Measurements from ENCODE around the gene EFCAB6. TPM values are rescaled to one million over a fixed set of nuclear protein-coding genes. Genes with fewer than 3 reads are reported as not detected.

The EFCAB6 gene
- total and polyA plus RNA-seq, 8 donors = 2.0 to 5.5 (median 3.5) TPM

DNA sequence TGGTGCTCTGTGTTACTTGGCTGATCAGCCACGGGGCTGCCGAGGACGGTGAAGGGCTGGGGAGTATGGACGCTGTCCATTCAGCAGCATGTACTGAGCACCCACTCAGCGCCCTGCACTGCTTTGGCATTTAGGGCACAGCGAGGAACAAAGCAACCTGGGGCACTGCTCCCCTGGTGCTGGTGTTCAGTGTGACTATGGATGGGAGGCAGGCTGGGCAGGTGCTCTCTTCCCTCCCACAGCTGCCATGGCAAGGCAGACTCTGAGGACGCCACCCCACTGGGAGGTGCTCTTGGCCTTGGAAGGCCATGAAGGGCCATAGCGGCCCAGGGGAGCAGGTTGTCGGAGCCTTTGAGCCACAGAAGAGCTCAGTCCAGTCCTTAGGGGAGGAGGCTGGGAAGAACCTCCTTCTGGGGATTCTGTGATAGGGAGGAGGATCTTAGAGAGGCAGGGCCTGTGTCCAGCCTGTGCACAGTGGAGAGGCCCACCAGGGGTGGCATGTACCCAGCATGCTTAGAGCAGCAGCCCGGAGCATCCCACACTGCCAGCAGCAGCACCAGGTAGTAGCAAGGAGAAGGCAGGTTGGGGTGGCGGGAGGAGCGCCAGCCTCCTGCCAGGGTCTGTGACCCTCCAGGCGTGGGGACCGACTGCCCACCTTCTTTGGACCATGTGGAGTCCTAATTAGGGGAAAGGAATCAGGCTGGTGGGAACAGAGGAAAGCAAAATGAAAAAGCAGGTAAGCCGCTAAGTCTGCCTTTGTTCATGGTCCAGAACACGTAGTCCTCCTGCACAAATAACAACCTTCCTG is 258.4 kb downstream of the EFCAB6 start:
- Histone ChIP-seq H3K27me3 (no peaks in the 10 kb centered on the region), H3K36me3 (no peaks in the 10 kb centered on the region), H3K4me3 (no peak overlapping the region), H3K4me1 (no peaks in the 10 kb centered on the region), H3K27ac (no peak overlapping the region), H3K9me3 (peaks cover 0 to 10% of the 10 kb centered on the region in 2 donors)
- ATAC-seq (no peak), DNase-seq (no peak)
- intact Hi-C loops (cut with DNase I) = no loop called here
- TF ChIP-seq, protein P1, sequence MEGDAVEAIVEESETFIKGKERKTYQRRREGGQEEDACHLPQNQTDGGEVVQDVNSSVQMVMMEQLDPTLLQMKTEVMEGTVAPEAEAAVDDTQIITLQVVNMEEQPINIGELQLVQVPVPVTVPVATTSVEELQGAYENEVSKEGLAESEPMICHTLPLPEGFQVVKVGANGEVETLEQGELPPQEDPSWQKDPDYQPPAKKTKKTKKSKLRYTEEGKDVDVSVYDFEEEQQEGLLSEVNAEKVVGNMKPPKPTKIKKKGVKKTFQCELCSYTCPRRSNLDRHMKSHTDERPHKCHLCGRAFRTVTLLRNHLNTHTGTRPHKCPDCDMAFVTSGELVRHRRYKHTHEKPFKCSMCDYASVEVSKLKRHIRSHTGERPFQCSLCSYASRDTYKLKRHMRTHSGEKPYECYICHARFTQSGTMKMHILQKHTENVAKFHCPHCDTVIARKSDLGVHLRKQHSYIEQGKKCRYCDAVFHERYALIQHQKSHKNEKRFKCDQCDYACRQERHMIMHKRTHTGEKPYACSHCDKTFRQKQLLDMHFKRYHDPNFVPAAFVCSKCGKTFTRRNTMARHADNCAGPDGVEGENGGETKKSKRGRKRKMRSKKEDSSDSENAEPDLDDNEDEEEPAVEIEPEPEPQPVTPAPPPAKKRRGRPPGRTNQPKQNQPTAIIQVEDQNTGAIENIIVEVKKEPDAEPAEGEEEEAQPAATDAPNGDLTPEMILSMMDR (IDR thresholded peaks at IDR 0.05) = no peak

DNA sequence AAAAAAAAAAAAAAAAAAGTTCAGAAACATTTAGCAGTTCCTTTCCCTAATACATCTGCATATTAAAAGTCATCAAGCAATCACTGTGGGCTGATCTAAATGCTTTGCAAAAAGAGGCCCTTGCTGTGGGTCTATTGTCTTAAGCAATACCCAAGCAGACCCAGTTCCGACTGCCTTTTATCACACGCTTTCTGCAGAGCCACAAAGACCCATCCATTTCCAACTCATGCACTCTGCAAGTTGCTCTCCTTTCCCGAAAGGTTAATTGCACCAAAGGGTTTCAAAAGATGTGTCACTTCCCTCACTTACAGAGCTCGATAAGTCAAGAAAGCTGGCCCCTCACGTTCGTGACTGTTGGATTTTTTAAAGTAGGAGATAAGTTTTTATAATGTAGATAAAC is 261.4 kb downstream of the EFCAB6 start:
- H3K36me3 ChIP-seq = no peaks in the 10 kb centered on the region
- no peak overlapping the region for H3K4me3 ChIP-seq
- no peak overlapping the region for H3K27ac ChIP-seq
- no peak for ATAC-seq
- no peaks in the 10 kb centered on the region for H3K4me1 ChIP-seq
- DNase-seq = no peak
- intact Hi-C loops (cut with DNase I) = no loop called here
- no peaks in the 10 kb centered on the region for H3K9me3 ChIP-seq
- H3K27me3 ChIP-seq = no peaks in the 10 kb centered on the region
- TF ChIP-seq, protein P1 (IDR thresholded peaks at IDR 0.05) = no peak

DNA sequence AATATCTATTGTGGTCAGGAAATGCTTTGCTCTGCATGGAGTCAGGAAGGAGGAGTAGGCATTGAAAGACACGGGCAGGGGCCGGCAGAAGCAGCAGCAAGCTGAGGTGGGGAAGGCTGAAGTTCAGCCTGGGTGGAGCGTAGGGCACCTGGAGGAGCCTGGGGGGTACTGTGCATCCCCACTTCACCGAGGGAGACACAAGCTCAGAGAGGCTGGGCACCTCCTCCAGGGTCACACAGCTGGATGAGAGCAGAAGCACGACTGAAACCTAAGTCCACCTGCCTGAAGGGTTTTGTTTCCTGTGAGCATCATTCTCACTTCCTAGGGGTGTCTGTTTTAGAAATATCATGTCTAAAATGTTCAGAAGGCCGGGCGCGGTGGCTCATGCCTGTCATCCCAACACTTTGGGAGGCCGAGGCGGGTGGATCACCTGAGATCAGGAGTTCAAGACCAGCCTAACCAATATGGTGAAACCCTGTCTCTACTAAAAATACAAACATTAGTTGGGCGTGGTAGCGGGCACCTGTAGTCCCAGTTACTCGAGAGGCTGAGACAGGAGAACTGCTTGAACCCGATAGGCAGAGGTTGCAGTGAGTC is 262.0 kb downstream of the EFCAB6 start:
- no peaks in the 10 kb centered on the region for H3K27me3 ChIP-seq
- DNase-seq (no peak), ATAC-seq (no peak)
- intact Hi-C loops (cut with DNase I) = no loop called here
- no peaks in the 10 kb centered on the region for H3K4me1 ChIP-seq
- no peak overlapping the region for H3K27ac ChIP-seq
- no peak overlapping the region for H3K4me3 ChIP-seq
- no peaks in the 10 kb centered on the region for H3K9me3 ChIP-seq
- no peaks in the 10 kb centered on the region for H3K36me3 ChIP-seq
- TF ChIP-seq, protein P1 (IDR thresholded peaks at IDR 0.05) = no peak

DNA sequence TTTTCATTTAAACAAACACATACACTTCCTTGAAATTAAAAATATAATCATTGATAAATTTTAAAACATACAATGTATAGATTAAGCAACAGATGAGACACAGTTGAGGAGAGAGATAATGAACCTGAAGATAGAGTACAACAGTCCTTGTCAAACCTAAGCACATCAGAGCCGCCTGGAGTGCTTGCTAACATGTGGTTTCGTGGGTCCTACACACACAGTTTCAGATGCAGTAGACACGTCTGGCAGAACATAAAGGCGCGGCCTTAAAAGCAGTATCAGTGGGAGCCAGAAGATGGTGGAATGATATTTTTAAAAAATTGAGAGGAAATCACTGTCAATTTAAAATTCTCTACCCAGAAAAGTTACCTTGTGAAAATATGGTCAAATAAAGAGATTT is 265.9 kb downstream of the EFCAB6 start:
- DNase-seq (no peak), ATAC-seq (no peak)
- intact Hi-C loops (cut with DNase I) = no loop called here

DNA sequence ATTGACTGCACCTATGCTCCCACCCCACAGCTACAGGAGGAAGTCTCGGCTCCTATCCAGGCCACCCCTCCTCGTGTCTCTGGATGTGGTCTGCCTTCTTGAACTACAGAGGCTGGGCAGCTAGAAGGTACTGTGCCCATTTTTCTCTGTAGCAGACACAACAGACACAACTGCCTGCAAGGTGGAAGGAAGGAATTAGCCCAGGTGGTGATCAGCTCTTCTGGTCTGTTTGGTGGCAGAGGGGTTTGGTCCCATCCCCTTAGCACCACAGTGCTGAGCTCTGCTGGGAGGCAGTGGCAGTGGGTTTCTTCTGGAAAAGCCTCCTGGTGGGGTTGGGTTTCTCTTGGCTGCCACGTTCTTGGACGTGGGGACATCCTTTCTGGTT is 267.8 kb downstream of the EFCAB6 start:
- no peak for DNase-seq
- Histone ChIP-seq H3K9me3 (no peaks in the 10 kb centered on the region), H3K4me1 (no peaks in the 10 kb centered on the region), H3K27ac (no peak overlapping the region), H3K27me3 (peaks cover 0 to 3% of the 10 kb centered on the region in 2 donors), H3K36me3 (no peaks in the 10 kb centered on the region), H3K4me3 (no peak overlapping the region)
- ATAC-seq = no peak
- intact Hi-C loops (cut with DNase I) = no loop called here
- TF ChIP-seq, protein P1 (IDR thresholded peaks at IDR 0.05) = no peak

More for the DNA sequence above, 265.9 kb downstream of the EFCAB6 start:
- H3K36me3 ChIP-seq = no peaks in the 10 kb centered on the region
- H3K4me1 ChIP-seq = no peaks in the 10 kb centered on the region
- no peaks in the 10 kb centered on the region for H3K9me3 ChIP-seq
- H3K27ac ChIP-seq = no peak overlapping the region
- TF ChIP-seq, protein P1 (IDR thresholded peaks at IDR 0.05) = no peak
- no peaks in the 10 kb centered on the region for H3K27me3 ChIP-seq
- H3K4me3 ChIP-seq = no peak overlapping the region

Data from left lung (tissue), 10 donors.